GM23338 (cell line): Measurements from ENCODE around the gene RNF152. TPM values are rescaled to one million over a fixed set of nuclear protein-coding genes. Genes with fewer than 3 reads are reported as not detected.

Experiments used
- ATAC-seq: fragments of 200-7000 bp; cut with Tn5 transposase; 3 replicates; pipeline ENCODE4 v1.9.1; 2020
- DNase-seq: peaks from one replicate; pipeline ENCODE4 v3.0.0-alpha.2; 2015; ENCODE audit warnings: low spot score
- H2AFZ ChIP-seq: fragments of 200-600 bp; sonication (generic); 2 replicates; pipeline ENCODE4 v1.8.0; 2016; ENCODE audit warnings: antibody characterized with exemption, mild to moderate bottlenecking, moderate library complexity
- H3F3A ChIP-seq: fragments of 200-600 bp; sonication (generic); replicated peaks from 2 replicates; pipeline ENCODE4 v1.8.0; 2017; ENCODE audit warnings: antibody characterized with exemption, mixed run types, low read depth
- H3K27ac ChIP-seq: fragments of 200-600 bp; sonication (generic); 2 replicates; pipeline ENCODE4 v1.6.1; 2016; ENCODE audit warnings: low read depth
- H3K27me3 ChIP-seq: fragments of 200-600 bp; sonication (generic); 2 replicates; pipeline ENCODE4 v1.8.0; 2016; ENCODE audit warnings: mild to moderate bottlenecking, mixed run types, moderate library complexity; ENCODE audit not compliant: insufficient read depth
- H3K36me3 ChIP-seq: fragments of 200-600 bp; sonication (generic); 2 replicates; pipeline ENCODE4 v1.8.0; 2016; ENCODE audit warnings: mild to moderate bottlenecking; ENCODE audit not compliant: insufficient read depth
- H3K4me1 ChIP-seq: fragments of 200-600 bp; sonication (generic); 2 replicates; pipeline ENCODE4 v1.8.0; 2016; ENCODE audit warnings: mild to moderate bottlenecking, moderate library complexity; ENCODE audit not compliant: insufficient read depth
- H3K4me2 ChIP-seq: fragments of 200-600 bp; sonication (generic); 2 replicates; pipeline ENCODE4 v1.7.1; 2017; ENCODE audit warnings: mixed run types
- H3K4me3 ChIP-seq: fragments of 200-600 bp; sonication (generic); 2 replicates; pipeline ENCODE4 v1.6.1; 2016; ENCODE audit warnings: mixed run types
- H3K79me2 ChIP-seq: fragments of 200-600 bp; sonication (generic); replicated peaks from 2 replicates; pipeline ENCODE4 v1.8.0; 2017; ENCODE audit warnings: mild to moderate bottlenecking; ENCODE audit not compliant: insufficient read depth
- H3K9me2 ChIP-seq: fragments of 200-600 bp; sonication (generic); 2 replicates; pipeline ENCODE4 v1.8.0; 2017; ENCODE audit not compliant: insufficient read depth
- H4K20me1 ChIP-seq: fragments of 200-600 bp; sonication (generic); replicated peaks from 2 replicates; pipeline ENCODE4 v1.8.0; 2017; ENCODE audit warnings: mild to moderate bottlenecking; ENCODE audit not compliant: insufficient read depth
- H3K27ac Mint-ChIP-seq: 2 replicates; pipeline ENCODE4 v1.8.0; 2020; ENCODE audit warnings: inconsistent platforms, mild to moderate bottlenecking, moderate library complexity, mixed read lengths
- H3K27me3 Mint-ChIP-seq: 3 replicates; pipeline ENCODE4 v1.8.0; 2022; ENCODE audit warnings: low read depth, mild to moderate bottlenecking, moderate library complexity, mixed read lengths, inconsistent platforms; ENCODE audit not compliant: insufficient read depth, poor library complexity
- H3K36me3 Mint-ChIP-seq: 3 replicates; pipeline ENCODE4 v1.8.0; 2021; ENCODE audit warnings: low read depth, mild to moderate bottlenecking, inconsistent platforms, moderate library complexity, mixed read lengths
- H3K4me1 Mint-ChIP-seq: 3 replicates; pipeline ENCODE4 v1.8.0; 2020; ENCODE audit warnings: mild to moderate bottlenecking, inconsistent platforms, mixed read lengths
- H3K4me3 Mint-ChIP-seq: 3 replicates; pipeline ENCODE4 v1.8.0; 2021; ENCODE audit warnings: moderate library complexity, mild to moderate bottlenecking, inconsistent platforms, mixed read lengths
- H3K9me3 Mint-ChIP-seq: 3 replicates; pipeline ENCODE4 v1.8.0; 2020; ENCODE audit warnings: moderate library complexity, mild to moderate bottlenecking, inconsistent platforms, mixed read lengths
- EZH2 ChIP-seq: fragments of 200-600 bp; sonication (generic); IDR thresholded peaks from one replicate; pipeline ENCODE4 v1.8.0; 2017; ENCODE audit warnings: antibody characterized with exemption, mild to moderate bottlenecking, low read depth; ENCODE audit not compliant: unreplicated experiment
- JUNB ChIP-seq: IDR thresholded peaks from one replicate; pipeline ENCODE4 v1.6.1; 2016; ENCODE audit warnings: antibody characterized with exemption; ENCODE audit not compliant: unreplicated experiment
- NANOG ChIP-seq: IDR thresholded peaks from 2 replicates; pipeline ENCODE4 v1.6.1; 2016; ENCODE audit warnings: antibody characterized with exemption, borderline replicate concordance
- STAT1 ChIP-seq: IDR thresholded peaks from one replicate; pipeline ENCODE4 v1.6.1; 2016; ENCODE audit warnings: antibody characterized with exemption; ENCODE audit not compliant: unreplicated experiment
- ZNF114 ChIP-seq: fragments of 250-450 bp; sonication (Bioruptor Pico); IDR thresholded peaks from 2 replicates; pipeline ENCODE4 v1.5.0; 2020; ENCODE audit warnings: mild to moderate bottlenecking, moderate library complexity
- ZNF462 ChIP-seq: fragments of 250-450 bp; sonication (Bioruptor Pico); IDR thresholded peaks from 2 replicates; pipeline ENCODE4 v1.5.0; 2020; ENCODE audit warnings: mild to moderate bottlenecking, moderate library complexity
- polyA plus RNA-seq: library from polyadenylated mRNA; unstranded; fragments of >200 nt; fragmentation: Nextera tagmentation; extraction: Ambion mirVana; gene quantifications from 2 replicates; pipeline ENCODE4 v1.2.1, GENCODE V29; 2016
- total RNA-seq: library from RNA; depleted of rRNA; stranded (reverse); fragments of >200 nt; shearing (Covaris generic); gene quantifications from 2 replicates; pipeline ENCODE4 v1.2.3, GENCODE V29; 2014

RNF152 gene
- total and polyA plus RNA-seq, 2 experiments from 2014 or later, result 1.2 to 2.9 TPM

DNA sequence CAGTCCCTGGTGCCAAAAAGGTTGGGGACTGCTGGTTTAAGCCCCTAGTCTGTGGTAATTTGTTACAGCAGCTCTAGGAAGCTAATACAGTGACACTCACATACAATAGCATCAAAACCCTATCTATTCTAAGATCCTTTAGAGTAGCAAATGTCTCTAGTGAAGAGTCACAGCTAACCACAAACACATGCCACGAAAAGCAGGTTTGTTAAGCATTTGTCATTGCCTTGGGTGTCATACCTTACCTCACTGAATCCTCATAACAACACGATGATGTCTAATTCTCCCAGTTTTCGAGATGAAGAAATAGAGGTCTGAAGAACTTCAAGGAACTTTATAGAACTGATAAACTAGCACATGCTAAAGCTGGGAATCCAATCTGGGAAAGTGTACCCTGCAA lies 29.6 kb upstream of the RNF152 start:
- Histone ChIP-seq H2AFZ (no peak overlapping the region), H3K79me2 (no peaks in the 10 kb centered on the region), H3K4me3 (no peak overlapping the region), H3K27ac (no peak overlapping the region), H3K36me3 (no peaks in the 10 kb centered on the region), H3K4me2 (no peak overlapping the region), H3K27me3 (no peaks in the 10 kb centered on the region), H3K4me1 (no peaks in the 10 kb centered on the region), H3F3A (no peaks in the 10 kb centered on the region), H3K9me2 (0 out of 2 replicates have a peak, but pooled peaks cover under 1% of the 10 kb centered on the region), H4K20me1 (no peaks in the 10 kb centered on the region)
- H3K9me3 Mint-ChIP-seq, result peaks cover 4% of the 10 kb centered on the region; the same call in 1 of the 3 replicates
- no peak for TF ChIP-seq JUNB
- TF ChIP-seq ZNF114 (CRISPR knock-in tag), result no peak
- no peak for TF ChIP-seq ZNF462 (CRISPR knock-in tag)
- no peak overlapping the region for H3K4me3 Mint-ChIP-seq
- no peaks in the 10 kb centered on the region for H3K36me3 Mint-ChIP-seq
- no peak for DNase-seq
- ATAC-seq, result no peak
- no peaks in the 10 kb centered on the region for H3K4me1 Mint-ChIP-seq
- H3K27ac Mint-ChIP-seq, result no peak overlapping the region
- H3K27me3 Mint-ChIP-seq, result no peaks in the 10 kb centered on the region

DNA sequence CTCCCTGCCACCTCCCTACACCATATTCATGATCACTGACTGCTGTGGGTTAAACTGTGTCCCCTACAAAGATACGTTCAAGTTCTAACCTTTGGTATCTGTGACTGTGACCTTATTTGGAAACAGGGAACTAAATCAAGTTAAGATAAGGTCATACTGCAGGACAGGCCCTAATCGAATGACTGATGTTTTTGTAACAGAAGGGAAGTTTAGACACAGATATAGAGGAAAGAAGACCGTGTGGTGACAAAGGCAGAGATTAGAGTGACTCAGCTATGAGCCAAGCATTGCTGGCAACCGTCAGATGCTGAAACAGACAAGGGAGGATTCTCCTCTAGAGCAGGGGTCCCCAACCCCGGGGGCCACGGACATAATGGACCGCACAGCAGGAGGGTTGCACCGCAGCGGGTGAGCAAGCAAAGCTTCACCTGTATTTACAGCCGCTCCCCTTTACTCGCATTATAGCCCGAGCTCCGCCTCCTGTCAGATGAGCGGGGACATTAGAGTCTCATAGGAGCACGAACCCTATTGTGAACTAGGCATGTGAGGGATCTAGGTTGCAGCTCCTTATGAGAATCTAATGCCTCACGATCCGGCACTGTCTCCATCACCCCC lies 28.9 kb upstream of the RNF152 start:
- no peaks in the 10 kb centered on the region for H3K27me3 ChIP-seq
- TF ChIP-seq NANOG, result no peak
- TF ChIP-seq STAT1, result no peak
- TF ChIP-seq JUNB, result no peak
- TF ChIP-seq EZH2, result no peak
- TF ChIP-seq ZNF462 (CRISPR knock-in tag), result no peak
- no peaks in the 10 kb centered on the region for H3K36me3 ChIP-seq
- ATAC-seq (no peak), DNase-seq (peak; percentile 4)
- no peak overlapping the region for H3K27ac Mint-ChIP-seq
- no peaks in the 10 kb centered on the region for H3K36me3 Mint-ChIP-seq
- H3K4me3 Mint-ChIP-seq, result no peak overlapping the region
- no peaks in the 10 kb centered on the region for H3K4me1 ChIP-seq
- H3K27ac ChIP-seq, result no peak overlapping the region
- H3K27me3 Mint-ChIP-seq, result no peaks in the 10 kb centered on the region
- H3K79me2 ChIP-seq, result no peaks in the 10 kb centered on the region
- no peak overlapping the region for H3K4me3 ChIP-seq
- H3K4me1 Mint-ChIP-seq, result no peaks in the 10 kb centered on the region
- peak overlapping the region; percentile 87; the same call in 1 of the 2 replicates for H2AFZ ChIP-seq
- H3K4me2 ChIP-seq, result no peak overlapping the region
- H3K9me2 ChIP-seq, result no peaks in the 10 kb centered on the region
- no peaks in the 10 kb centered on the region for H4K20me1 ChIP-seq
- H3F3A ChIP-seq, result no peaks in the 10 kb centered on the region
- H3K9me3 Mint-ChIP-seq, result no peaks in the 10 kb centered on the region
